GM12875 (cell line): Measurements from ENCODE around the gene NR6A1.

Experiments used
- H3K4me3 ChIP-seq: one replicate; pipeline ENCODE4 v1.5.1; 2011; ENCODE audit warnings: low read depth, low read length, control low read depth
- TF ChIP-seq, protein P1 (sequence below): IDR thresholded peaks from 2 replicates; pipeline ENCODE4 v1.5.1; 2011; ENCODE audit warnings: low read depth, mild to moderate bottlenecking, control low read depth, inconsistent platforms, low read length, moderate library complexity, borderline replicate concordance; ENCODE audit not compliant: insufficient read depth

NR6A1 gene

GRCh38 chr9:124479947-124480620, 291.0 kb downstream of the NR6A1 start:
- TF ChIP-seq, protein P1, sequence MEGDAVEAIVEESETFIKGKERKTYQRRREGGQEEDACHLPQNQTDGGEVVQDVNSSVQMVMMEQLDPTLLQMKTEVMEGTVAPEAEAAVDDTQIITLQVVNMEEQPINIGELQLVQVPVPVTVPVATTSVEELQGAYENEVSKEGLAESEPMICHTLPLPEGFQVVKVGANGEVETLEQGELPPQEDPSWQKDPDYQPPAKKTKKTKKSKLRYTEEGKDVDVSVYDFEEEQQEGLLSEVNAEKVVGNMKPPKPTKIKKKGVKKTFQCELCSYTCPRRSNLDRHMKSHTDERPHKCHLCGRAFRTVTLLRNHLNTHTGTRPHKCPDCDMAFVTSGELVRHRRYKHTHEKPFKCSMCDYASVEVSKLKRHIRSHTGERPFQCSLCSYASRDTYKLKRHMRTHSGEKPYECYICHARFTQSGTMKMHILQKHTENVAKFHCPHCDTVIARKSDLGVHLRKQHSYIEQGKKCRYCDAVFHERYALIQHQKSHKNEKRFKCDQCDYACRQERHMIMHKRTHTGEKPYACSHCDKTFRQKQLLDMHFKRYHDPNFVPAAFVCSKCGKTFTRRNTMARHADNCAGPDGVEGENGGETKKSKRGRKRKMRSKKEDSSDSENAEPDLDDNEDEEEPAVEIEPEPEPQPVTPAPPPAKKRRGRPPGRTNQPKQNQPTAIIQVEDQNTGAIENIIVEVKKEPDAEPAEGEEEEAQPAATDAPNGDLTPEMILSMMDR = no peak
- no peak overlapping the region for H3K4me3 ChIP-seq

DNA sequence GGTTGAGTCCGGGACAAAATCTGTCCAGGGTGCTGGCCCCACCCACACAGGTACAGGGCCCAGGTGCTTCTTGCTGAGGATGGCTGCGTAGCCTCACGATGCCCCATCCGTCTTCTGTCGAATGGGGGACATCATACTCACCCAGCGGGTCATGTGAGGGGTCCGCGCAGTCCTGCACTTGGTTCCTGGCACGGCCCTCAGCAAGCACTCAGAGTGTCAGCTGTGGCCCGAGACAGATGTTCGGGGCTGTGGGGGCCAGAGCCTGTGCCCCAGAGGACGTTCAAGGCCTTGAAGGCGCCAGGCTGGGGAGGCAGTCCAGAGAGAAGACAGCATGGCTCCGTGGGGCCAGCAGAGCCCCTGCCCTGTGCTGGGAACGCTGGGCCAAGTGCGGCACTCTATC, 291.7 kb downstream of the NR6A1 start:
- H3K4me3 ChIP-seq = no peak overlapping the region
- TF ChIP-seq, protein P1 = no peak

- no peak overlapping the region for H3K4me3 ChIP-seq
- TF ChIP-seq, protein P1 = no peak
Observed at GRCh38 chr9:124478354-124478753, 292.8 kb downstream of the NR6A1 start.

GRCh38 chr9:124477648-124478285, 293.3 kb downstream of the NR6A1 start:
- TF ChIP-seq, protein P1 = no peak
- H3K4me3 ChIP-seq = no peak overlapping the region

GRCh38 chr9:124477211-124477647, 293.9 kb downstream of the NR6A1 start:
- TF ChIP-seq, protein P1 = no peak

DNA sequence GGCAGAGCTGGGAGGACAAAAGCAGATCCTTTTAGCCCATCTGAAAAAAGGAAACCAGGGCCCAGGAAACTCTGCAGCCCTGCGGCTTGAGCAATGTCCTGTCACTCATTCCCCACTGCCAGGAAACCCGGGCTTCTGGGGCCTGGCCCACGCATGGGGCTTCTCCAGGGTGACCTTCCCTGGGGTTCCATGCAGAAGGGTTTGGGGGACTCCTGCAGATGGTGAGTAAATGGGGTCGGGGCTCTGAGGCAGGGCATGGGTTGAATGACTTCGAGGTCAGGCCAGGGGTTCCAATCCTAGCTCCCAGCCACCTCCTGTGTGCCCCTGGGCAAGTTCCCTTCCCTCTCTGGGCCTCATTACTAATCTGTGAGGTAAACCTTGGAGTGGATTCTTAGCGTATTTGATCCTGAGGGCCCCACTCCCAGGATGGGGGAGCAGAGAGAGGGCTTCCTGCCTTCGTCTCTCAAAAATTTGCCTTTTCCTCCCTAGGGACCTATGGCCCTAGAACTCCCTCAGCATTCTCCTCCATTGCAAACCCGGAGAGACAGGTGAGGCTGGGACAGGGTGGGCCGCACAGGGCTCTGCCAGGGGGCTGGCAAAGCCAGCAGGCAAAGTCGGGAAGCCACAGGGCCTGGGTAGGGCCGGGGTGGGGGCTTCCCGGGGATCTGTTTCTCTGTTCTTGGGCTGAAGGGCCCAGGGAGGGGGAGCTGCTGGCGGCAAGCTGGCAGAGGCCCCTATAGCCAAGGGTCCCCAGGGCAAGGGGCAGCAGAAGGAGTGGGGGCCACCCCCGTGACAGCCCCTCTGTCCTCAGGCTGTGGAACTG, 295.0 kb downstream of the NR6A1 start:
- no peak overlapping the region for H3K4me3 ChIP-seq
- TF ChIP-seq, protein P1 = no peak

More at GRCh38 chr9:124477211-124477647, 293.9 kb downstream of the NR6A1 start:
- no peak overlapping the region for H3K4me3 ChIP-seq
